Uterus (tissue), 4 donors: Measurements from ENCODE around the gene RHOXF2B. TPM values are rescaled to one million over a fixed set of nuclear protein-coding genes. Genes with fewer than 3 reads are reported as not detected.
"Not testable (repeated sequence)": the region's sequence is repeated elsewhere in the genome, so short reads cannot be mapped to it uniquely, and the experiment has no call there.

Source experiments
- DNase-seq, 2 donors: peaks; one replicate each; pipeline ENCODE4 v3.0.0-alpha.2; 2019 to 2020
- H3K27ac ChIP-seq, 2 donors: fragments of 200-600 bp; sonication (generic); 1 replicate in 1 of 2; 2 replicates in 1 of 2; pipeline ENCODE4 v1.5.1; 2016 to 2018
- H3K27me3 ChIP-seq, 2 donors: fragments of 200-600 bp; sonication (generic); one replicate each; pipeline ENCODE4 v1.5.1; 2018 to 2019; ENCODE audit warnings: control low read depth in 1 of 2
- H3K36me3 ChIP-seq, 2 donors: fragments of 200-600 bp; sonication (generic); one replicate each; pipeline ENCODE4 v1.5.1; 2019; ENCODE audit warnings: control low read depth in 1 of 2
- H3K4me1 ChIP-seq, 2 donors: fragments of 200-600 bp; sonication (generic); one replicate each; pipeline ENCODE4 v1.5.1; 2018 to 2019; ENCODE audit warnings: control low read depth in 1 of 2
- H3K4me3 ChIP-seq, 2 donors: fragments of 200-600 bp; sonication (generic); 1 replicate in 1 of 2; 2 replicates in 1 of 2; pipeline ENCODE4 v1.5.1; 2018 to 2019; ENCODE audit warnings: mild to moderate bottlenecking in 1 of 2
- H3K9me3 ChIP-seq, 2 donors: fragments of 200-600 bp; sonication (generic); one replicate each; pipeline ENCODE4 v1.5.1; 2019; ENCODE audit warnings: control low read depth in 1 of 2
- POLR2A ChIP-seq, 2 donors: fragments of 450-650 bp; IDR thresholded peaks; one replicate each; pipeline ENCODE4 v1.6.1; 2016; ENCODE audit warnings: antibody characterized with exemption in 2 of 2, mild to moderate bottlenecking in 1 of 2, moderate library complexity in 1 of 2
- intact Hi-C: fragments of 100-400 bp; cut with DNase I; formaldehyde crosslinking; loops from one replicate; pipeline ENCODE4 v1.15.1; 2023; ENCODE audit warnings: low total_unique reads
- total RNA-seq, 4 donors: library from RNA; depleted of rRNA in 3 of 4; stranded (reverse); fragments of >200 nt in 3 of 4; gene quantifications; one replicate each; pipeline versions ENCODE4 v1.1.0 to v1.2.4, GENCODE V29; 2014 to 2023
- TF ChIP-seq, protein P1 (sequence below), 4 experiments: fragments of 200-600 bp in 2 of 4; fragments of 450-650 bp in 2 of 4; sonication (generic) in 2 of 4; IDR thresholded peaks; one replicate each; pipeline ENCODE4 v1.5.1; 2016 to 2019; ENCODE audit warnings: antibody characterized with exemption in 4 of 4, mild to moderate bottlenecking in 2 of 4, moderate library complexity in 1 of 4
- donor health status: DM: yes; HTN: yes; CAD: no.

The RHOXF2B gene
- total RNA-seq, 4 donors from 2014 or later, result not detected

DNA sequence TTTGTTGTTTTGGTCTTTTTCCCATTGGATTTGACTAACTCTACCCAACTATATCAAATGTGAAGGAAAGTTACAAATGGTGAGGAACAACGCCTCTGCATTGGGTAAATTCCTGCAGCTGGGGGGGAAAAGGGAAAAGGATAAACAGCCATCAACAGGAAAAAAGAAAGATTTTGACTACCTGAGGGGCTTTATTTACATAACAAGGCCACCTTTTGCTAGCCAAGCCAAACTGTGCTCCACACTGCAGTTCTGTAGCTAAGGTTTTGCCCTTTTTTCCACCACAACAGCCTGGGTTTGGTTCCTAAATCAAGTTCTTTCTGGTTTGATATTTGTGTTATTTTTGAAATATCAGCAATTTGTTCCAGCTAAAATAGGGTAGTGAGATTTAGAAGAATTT, 40.8 kb downstream of the RHOXF2B start:
- TF ChIP-seq, protein P1, sequence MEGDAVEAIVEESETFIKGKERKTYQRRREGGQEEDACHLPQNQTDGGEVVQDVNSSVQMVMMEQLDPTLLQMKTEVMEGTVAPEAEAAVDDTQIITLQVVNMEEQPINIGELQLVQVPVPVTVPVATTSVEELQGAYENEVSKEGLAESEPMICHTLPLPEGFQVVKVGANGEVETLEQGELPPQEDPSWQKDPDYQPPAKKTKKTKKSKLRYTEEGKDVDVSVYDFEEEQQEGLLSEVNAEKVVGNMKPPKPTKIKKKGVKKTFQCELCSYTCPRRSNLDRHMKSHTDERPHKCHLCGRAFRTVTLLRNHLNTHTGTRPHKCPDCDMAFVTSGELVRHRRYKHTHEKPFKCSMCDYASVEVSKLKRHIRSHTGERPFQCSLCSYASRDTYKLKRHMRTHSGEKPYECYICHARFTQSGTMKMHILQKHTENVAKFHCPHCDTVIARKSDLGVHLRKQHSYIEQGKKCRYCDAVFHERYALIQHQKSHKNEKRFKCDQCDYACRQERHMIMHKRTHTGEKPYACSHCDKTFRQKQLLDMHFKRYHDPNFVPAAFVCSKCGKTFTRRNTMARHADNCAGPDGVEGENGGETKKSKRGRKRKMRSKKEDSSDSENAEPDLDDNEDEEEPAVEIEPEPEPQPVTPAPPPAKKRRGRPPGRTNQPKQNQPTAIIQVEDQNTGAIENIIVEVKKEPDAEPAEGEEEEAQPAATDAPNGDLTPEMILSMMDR (IDR thresholded peaks at IDR 0.05), result no peak
- TF ChIP-seq POLR2A (IDR thresholded peaks at IDR 0.05), result no peak
- intact Hi-C loops, result no loop called here
- H3K4me3 ChIP-seq, result no peak overlapping the region
- no peaks in the 10 kb centered on the region for H3K36me3 ChIP-seq
- H3K27me3 ChIP-seq, result no peaks in the 10 kb centered on the region
- DNase-seq, result no peak
- no peak overlapping the region for H3K27ac ChIP-seq
- no peaks in the 10 kb centered on the region for H3K9me3 ChIP-seq
- H3K4me1 ChIP-seq, result no peaks in the 10 kb centered on the region

DNA sequence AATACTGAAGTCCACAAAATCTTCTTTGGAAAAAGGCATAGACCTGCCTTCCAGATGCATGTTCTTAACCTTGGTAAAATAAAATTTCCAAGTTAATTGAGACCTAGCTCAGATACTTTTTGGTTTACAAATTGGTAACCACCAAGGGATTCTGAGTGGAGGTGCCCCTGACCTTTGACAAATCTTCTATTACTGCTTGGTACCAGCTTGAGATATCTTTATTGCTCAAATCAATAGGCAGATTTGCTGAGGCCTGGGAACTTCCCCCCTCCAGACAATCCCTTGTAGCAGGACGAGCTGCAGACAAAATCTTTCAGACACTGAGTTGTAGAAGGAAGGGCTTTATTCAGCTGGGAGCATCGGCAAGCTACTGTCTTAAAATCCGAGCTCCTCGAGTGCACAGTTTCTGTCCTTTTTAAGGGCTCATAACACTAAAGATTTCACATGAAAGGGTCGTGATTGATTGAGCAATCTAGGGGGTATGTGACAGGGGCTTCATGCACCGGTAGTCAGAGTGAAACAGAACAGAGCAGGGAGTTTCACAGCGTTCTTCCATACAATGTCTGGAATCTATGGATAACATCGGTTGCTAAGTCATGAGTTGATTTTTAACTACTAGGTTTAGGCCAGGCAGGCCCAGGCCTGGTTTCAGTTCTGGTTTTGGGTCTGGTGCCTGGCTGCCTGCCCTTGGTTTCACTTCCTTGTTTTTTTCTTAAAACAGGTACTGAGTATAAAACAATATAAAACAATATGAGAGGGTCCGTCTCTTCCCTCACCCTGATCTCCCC, 41.8 kb downstream of the RHOXF2B start:
- H3K4me1 ChIP-seq, H3K9me3 ChIP-seq, H3K4me3 ChIP-seq, DNase-seq, H3K36me3 ChIP-seq, intact Hi-C loops, H3K27me3 ChIP-seq, H3K27ac ChIP-seq: not testable (repeated sequence)

DNA sequence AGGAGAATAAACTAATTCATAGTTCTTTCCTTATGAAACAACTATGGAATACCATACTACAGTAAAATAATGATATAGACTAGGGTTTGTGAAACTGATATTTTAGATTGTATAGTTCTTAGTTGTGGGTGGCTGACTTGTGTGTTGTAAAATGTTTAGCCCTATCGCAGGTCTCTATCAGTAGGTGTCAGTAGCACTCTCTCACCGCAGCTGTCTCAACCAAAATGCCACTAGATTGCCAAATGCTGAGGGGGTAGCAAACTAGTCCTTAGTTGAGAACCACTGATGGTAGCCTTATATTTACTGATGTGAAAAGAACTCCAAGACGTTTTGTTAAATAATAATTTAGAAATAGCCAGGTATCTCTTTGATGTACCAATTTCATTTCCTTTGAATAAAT, 48.1 kb downstream of the RHOXF2B start:
- TF ChIP-seq, protein P1 (IDR thresholded peaks at IDR 0.05), result no peak
- no peak for TF ChIP-seq POLR2A (IDR thresholded peaks at IDR 0.05)
- no peak for DNase-seq
- Histone ChIP-seq H3K4me1 (no peaks in the 10 kb centered on the region), H3K36me3 (no peaks in the 10 kb centered on the region), H3K4me3 (no peak overlapping the region), H3K9me3 (no peaks in the 10 kb centered on the region), H3K27me3 (no peaks in the 10 kb centered on the region), H3K27ac (no peak overlapping the region)
- intact Hi-C loops, result no loop called here

DNA sequence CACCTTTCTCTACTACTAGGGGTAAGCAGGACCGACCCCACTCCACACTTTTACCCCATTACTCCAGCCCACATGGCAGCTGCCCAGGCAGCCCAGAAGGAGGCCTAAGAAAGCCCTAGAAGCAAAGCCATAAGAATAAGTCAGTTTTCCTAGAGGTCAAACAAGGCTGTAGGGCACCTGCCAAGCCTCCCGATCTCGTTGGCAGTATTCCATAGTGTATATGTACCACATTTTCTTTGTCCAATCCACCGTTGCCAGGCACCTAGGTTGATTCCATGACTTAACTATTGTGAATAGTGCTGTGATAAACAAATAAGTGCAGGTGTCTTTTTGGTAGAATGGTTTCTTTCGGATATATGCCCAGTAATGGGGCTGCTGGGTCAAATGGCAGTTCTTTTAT, 54.2 kb downstream of the RHOXF2B start:
- no peaks in the 10 kb centered on the region for H3K4me1 ChIP-seq
- no peak for TF ChIP-seq POLR2A (IDR thresholded peaks at IDR 0.05)
- TF ChIP-seq, protein P1 (IDR thresholded peaks at IDR 0.05), result no peak
- DNase-seq, result no peak
- H3K27ac ChIP-seq, result no peak overlapping the region
- H3K27me3 ChIP-seq, result peaks cover 0 to 11% of the 10 kb centered on the region in 2 donors
- no peaks in the 10 kb centered on the region for H3K36me3 ChIP-seq
- no peaks in the 10 kb centered on the region for H3K9me3 ChIP-seq
- H3K4me3 ChIP-seq, result no peak overlapping the region
- intact Hi-C loops, result no loop called here

DNA sequence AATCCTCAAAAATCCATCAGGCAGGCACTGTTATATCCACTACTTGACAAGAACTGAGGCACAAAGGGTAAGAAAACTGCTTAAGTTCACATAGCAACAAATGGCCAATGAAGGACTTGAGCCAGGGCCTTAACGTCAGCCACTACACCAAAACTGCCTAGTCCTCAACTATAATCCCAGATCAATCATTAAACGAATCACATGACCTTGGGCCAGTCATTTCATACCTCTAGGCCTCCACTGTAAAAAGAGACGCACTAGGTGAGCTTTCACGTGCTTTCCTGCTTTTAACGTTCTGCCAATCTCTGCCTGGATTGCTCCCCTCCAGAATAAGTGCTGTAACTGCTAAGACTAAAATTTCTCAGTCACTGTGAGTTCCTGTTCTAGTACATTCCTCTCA, 54.7 kb downstream of the RHOXF2B start:
- Histone ChIP-seq H3K27ac (no peak overlapping the region), H3K36me3 (no peaks in the 10 kb centered on the region), H3K9me3 (no peaks in the 10 kb centered on the region), H3K4me3 (no peak overlapping the region), H3K27me3 (peaks cover 0 to 15% of the 10 kb centered on the region in 2 donors), H3K4me1 (no peaks in the 10 kb centered on the region)
- no peak for DNase-seq
- TF ChIP-seq POLR2A (IDR thresholded peaks at IDR 0.05), result no peak
- TF ChIP-seq, protein P1 (IDR thresholded peaks at IDR 0.05), result no peak
- intact Hi-C loops, result no loop called here

Other genes with a start within 250 kb of the RHOXF2B start
- gene UPF3B, start 224.7 kb downstream of the RHOXF2B start, total RNA-seq, result 1 to 10 TPM; 1.8 to 9.8 (median 2.7) TPM
- gene RNF113A, start 206.0 kb downstream of the RHOXF2B start, total RNA-seq, result 10 to 100 TPM in 2 of 4 donors, 1 to 10 TPM in 2; 6.2 to 15.1 (median 9.8) TPM
- gene NDUFA1, start 205.9 kb downstream of the RHOXF2B start, total RNA-seq, result 100 to 1,000 TPM in 1 of 4 donors, 10 to 100 TPM in 2, 1 to 10 TPM in 1; 5.1 to 112 (median 33.7) TPM
- under 1 TPM in 1 of 4 donors, not detected in 3; 0.97 TPM for gene AKAP14, start 181.8 kb downstream of the RHOXF2B start, total RNA-seq
- 10 to 100 TPM in 1 of 4 donors, 1 to 10 TPM in 3; 1.5 to 13.7 (median 5.9) TPM for gene NKAP, start 133.9 kb downstream of the RHOXF2B start, total RNA-seq
- gene RHOXF1, start 38.2 kb upstream of the RHOXF2B start, total RNA-seq, result under 1 TPM in 1 of 4 donors, not detected in 3; 0.82 TPM
- gene RHOXF2, start 80.9 kb upstream of the RHOXF2B start, total RNA-seq, result not detected
- 10 to 100 TPM in 3 of 4 donors, 1 to 10 TPM in 1; 7.6 to 32.4 (median 12.7) TPM for gene ZBTB33, start 173.1 kb upstream of the RHOXF2B start, total RNA-seq
- gene TMEM255A, start 233.8 kb upstream of the RHOXF2B start, total RNA-seq, result 1 to 10 TPM in 3 of 4 donors, under 1 TPM in 1; 0.51 to 5.7 (median 1.6) TPM